HG03039 (cell line): ENCODE measurements around the gene F2.
"Not testable (repeated sequence)": the region's sequence is repeated elsewhere in the genome, so short reads cannot be mapped to it uniquely, and the experiment has no call there.

Experiments used
- ATAC-seq: cut with Tn5 transposase; IDR thresholded peaks from one replicate; pipeline ENCODE4 v1.9.1; 2021; ENCODE audit warnings: mild to moderate bottlenecking, moderate library complexity; ENCODE audit not compliant: unreplicated experiment

The F2 gene

DNA sequence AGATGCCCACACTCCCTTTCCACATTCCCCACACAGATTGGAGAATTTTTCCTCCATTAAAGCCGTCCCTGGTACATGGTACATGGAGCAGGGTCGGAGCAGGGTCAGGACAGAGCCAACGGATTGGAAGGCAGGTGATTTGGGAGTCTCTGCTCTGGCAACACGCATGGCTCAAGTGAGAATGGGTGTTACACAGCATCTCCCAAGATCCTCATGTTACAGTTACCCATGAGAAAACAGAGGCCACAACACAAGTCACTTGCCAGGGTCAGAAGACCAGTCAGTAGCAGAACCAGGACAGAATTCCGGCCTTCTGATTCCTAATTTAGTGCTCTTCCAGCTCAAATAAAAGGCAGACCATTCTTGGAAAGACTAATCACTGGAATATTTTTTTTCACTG is 7.7 kb upstream of the F2 start:
- no peak for ATAC-seq

DNA sequence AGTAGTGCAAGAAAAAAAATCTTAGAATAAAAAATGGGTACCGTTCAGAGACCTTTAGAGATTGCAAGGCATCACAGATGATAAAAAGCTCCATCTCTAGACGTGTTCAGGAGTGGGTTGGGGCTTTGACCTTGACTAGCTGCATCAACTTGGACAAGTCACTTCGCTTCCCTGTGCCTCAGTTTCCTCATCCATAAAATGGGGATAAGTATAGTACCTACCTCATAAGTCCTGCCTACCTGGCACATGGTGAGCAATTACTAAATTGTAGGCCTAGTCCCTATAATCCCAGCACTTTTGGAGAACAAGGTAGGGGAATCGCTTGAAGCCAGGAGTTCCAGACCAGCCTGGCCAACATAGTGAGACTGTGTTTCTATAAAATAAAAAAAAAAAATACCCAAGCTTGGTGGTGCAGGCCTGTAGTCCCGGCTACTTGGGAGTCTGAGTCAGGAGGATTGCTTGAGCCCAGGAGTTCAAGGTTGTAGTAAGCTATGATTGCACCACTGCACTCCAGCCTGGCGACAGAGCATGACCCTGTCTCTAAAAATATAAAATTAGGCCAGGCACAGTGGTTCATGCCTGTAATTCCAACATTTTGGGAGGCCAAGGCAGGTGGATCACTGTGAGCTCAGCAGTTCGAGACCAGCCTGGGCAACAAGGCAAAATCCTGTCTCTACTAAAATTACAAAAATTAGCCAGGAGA is 6.0 kb upstream of the F2 start:
- no peak for ATAC-seq

DNA sequence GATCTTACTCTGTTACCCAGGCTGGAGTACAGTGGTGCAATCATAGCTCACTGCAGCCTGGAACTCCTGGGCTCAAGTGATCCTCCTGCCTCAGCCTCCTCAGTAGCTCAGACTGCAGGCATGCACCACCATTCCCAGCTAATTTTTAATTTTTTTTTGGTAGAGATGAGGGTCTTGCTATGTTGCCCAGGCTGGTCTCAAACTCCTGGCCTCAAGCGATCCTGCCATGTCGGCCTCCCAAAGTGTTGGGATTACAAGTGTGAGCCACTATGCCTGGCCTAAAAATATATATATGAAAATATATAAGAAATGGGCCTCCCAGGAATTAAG is 1.2 kb upstream of the F2 start:
- ATAC-seq, result not testable (repeated sequence)

DNA sequence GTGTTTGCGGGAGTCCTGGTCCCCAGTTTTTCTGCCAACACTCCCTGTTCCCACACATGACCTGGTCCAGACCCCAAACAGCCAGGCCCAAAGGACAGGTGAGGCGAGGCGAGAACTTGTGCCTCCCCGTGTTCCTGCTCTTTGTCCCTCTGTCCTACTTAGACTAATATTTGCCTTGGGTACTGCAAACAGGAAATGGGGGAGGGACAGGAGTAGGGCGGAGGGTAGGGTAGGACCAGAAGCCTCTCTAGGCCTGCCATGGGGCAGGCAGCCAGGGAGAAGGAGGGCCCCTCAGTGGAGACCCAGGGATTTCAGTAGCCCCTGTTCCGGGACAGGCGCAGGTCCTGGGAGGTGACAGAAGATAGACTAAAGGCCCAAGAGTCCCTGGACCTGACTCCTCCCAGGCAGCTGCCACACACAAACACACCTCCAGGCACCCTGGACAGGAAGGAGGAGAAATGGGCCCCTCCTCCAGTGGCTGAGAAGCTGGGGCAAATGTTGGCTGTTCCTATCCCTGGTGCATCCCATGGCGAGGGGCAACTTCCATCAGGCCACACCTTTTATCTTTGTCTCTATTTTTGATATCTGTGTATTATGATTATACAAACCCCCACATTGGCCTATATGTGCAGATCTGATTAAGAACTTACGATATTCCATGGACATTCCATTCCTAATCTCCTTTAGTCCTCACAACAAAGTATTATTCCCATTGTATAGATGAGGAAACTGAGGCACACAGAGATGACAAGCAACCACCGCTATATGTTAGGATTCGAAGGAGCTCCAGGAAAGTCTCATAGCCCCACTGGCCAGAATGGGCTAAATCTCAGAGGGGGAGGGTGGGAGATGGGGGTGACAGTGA is 626 bp upstream of the F2 start:
- ATAC-seq, result no peak

DNA sequence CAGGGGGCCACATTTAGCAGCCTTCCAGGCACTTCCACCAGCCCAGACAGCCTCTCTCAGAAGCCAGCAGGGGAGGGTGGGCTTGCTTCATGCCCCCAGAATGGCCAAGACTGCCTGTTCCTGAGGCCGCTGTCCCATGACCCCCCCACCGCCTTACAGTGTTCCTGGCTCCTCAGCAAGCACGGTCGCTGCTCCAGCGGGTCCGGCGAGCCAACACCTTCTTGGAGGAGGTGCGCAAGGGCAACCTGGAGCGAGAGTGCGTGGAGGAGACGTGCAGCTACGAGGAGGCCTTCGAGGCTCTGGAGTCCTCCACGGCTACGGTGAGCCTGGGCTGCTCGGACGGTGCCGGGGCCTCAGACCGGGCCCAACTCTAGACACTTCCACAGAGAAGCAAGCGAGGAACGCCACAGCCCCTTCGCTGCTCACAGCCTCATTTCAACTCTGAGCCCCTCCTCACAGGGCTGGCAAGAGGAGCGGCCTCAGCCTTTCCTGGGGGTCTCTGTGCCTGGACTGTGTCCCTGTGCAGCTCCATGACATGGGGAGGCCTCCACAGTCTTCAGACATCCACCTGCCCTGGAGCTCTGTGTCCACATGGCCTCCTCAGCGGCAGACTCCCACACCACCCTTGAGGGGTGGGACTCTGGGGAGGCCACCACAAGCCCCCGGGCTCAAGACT is 668 bp downstream of the F2 start:
- ATAC-seq, result no peak

DNA sequence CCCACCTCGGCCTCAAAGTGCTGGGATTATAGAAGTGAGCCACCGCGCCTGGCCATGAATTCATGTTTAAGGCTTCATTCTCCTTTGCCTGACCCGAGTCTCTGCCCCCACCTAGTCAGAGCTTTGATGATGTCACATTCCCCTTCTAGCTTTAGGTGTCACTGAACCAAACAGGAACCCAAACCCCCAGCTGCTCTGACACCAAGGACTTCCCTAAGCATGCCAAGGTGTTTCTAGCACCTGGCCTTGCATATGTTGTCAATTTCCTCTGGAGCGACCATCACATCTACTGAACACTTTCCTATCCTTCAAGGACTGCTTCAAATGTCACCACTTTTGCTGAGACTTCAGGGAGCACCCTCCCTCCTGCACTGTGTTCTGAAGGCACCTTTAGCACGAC is 2.3 kb downstream of the F2 start:
- no peak for ATAC-seq

DNA sequence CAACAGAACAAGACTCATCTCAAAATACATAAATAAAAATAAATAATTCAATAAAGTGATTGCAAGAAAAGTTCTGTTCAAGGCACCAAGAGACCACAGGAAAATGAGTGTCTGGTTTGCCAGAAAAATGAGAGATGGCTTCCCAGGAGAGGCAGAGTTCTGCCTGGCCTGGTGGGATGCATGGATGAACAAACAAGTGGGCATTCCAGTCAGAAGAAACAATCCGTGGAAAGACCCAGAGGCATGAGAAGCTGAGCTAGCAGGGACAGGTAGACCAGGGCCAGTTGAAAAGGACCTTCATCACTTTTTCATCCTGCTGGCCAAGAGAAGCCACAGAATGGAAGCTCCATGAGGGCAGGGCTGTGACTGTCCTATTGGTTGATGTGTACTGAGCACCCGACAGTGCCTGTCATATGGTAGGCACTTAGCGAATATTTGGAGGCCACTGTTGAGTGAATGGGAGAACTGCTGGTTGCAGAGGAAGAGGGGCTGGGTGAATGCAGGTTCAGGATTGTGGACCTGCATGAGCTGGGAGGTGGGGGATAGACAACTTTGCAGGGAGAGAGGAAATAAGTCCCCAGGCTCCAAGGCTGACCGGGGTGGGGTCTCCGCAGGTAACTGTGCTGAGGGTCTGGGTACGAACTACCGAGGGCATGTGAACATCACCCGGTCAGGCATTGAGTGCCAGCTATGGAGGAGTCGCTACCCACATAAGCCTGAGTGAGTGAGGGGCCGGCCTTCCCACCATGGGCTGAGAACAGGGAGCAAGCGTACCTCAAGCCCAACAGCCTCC is 3.7 kb downstream of the F2 start:
- ATAC-seq, result no peak

DNA sequence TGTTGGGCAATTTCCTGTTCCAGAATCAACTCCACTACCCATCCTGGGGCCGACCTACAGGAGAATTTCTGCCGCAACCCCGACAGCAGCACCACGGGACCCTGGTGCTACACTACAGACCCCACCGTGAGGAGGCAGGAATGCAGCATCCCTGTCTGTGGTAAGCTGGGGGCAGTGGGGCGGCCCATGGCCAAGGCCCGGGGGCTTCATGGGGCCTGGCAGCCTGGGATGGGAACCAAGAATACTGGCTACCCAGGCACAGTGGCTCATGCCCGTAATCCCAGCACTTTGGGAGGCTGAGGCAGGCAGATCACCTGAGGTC is 4.3 kb downstream of the F2 start:
- ATAC-seq, result no peak

DNA sequence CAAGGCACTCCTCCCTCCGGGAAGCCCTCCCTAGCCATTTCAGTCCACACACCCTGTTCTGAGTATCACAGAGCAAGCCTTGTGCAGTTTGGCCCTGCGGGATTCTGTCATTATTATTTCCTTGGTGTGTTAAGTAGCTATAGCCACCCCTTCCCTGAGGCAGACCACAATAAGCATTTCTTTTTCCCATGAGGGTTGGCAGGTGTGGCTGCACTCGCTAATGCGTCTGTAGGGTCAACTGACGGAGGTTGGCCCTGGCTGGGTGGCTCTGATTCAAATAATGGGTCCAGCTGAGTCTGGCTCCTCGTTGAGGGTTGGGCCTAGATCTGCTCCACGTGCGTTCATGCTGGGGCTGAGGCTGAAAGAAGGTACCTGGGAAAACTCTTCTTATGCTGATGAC is 5.1 kb downstream of the F2 start:
- ATAC-seq, result no peak

DNA sequence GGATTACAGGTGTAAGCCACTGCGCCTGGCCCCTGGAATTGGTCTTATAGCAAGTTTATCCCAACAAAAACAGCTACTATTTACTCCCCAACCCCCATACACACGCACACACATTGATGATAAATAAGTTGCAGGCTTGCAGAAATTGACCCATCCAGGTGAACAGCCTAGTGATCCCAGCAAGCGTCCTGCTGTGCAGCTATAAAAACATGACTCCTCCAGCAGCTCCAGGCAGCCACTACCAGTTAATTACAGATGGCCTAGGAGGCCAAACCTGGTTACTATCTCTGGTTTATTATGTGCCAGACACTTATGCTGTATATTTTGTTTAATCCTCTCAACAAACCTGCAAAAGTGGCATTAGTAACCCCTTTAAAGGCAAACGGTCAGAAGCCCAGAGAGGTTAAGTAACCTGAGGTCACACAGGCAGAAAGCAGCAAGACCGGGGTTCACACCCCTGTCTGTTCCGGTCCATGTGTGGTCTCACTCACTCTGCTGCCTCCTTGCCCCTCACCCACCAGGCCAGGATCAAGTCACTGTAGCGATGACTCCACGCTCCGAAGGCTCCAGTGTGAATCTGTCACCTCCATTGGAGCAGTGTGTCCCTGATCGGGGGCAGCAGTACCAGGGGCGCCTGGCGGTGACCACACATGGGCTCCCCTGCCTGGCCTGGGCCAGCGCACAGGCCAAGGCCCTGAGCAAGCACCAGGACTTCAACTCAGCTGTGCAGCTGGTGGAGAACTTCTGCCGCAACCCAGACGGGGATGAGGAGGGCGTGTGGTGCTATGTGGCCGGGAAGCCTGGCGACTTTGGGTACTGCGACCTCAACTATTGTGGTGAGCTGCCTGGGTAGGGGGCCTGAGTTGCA is 6.6 kb downstream of the F2 start:
- no peak for ATAC-seq

DNA sequence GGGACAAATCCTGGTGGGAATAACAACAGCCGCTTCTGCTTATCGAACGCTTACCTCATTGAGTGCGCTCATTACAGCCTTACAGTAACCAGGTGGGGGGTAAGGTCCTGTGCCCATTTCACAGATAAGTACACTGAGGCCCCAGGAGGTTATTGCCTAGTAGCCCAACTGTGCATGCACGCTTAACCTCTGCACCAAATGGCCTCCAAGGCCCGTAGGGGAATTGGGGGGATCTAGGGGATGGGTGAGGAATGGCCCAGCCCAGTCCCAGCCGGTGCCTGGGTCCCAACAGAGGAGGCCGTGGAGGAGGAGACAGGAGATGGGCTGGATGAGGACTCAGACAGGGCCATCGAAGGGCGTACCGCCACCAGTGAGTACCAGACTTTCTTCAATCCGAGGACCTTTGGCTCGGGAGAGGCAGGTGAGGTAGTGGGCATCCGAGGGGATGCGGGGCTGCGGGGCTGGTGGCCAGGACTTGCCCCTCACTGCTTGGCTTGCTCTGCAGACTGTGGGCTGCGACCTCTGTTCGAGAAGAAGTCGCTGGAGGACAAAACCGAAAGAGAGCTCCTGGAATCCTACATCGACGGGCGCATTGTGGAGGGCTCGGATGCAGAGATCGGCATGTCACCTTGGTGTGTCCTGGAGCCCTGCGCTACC is 7.3 kb downstream of the F2 start:
- no peak for ATAC-seq

DNA sequence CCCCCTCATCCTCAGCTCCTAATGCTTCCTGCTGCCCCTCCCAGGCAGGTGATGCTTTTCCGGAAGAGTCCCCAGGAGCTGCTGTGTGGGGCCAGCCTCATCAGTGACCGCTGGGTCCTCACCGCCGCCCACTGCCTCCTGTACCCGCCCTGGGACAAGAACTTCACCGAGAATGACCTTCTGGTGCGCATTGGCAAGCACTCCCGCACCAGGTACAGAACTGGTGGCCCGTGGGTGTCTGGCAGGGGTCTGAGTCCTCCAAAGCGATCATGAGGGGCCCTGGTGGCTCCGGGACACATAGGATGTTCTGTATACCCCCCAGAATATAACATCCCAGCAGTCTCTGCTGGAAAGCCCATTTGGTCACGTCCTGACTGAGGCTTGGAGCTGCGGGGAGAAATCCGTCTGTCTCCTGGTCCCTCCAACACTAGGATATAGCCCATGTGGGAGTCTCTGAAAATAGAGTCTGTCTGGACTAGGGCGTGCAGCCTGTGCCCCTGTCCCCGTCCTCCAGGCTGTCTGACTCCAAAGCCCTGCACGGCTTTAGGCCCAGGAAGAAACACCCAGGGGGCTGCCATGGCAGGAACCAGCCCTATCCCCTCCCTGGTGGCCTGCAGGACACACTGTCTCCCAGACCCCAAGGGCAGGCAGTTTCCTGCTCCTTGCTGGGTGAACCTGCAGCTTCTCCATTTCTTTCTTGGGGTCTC is 9.1 kb downstream of the F2 start:
- no peak for ATAC-seq

DNA sequence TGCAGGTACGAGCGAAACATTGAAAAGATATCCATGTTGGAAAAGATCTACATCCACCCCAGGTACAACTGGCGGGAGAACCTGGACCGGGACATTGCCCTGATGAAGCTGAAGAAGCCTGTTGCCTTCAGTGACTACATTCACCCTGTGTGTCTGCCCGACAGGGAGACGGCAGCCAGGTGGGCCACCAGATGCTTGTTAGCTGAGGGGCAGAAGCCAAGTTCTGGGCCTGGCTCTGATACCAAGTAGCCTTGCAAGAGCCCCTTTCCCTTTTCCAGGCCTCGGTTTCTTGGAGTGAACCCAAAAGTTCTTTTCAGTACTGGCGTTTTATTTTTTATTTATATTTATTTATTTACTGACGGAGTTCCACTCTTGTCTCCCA is 9.6 kb downstream of the F2 start:
- no peak for ATAC-seq

DNA sequence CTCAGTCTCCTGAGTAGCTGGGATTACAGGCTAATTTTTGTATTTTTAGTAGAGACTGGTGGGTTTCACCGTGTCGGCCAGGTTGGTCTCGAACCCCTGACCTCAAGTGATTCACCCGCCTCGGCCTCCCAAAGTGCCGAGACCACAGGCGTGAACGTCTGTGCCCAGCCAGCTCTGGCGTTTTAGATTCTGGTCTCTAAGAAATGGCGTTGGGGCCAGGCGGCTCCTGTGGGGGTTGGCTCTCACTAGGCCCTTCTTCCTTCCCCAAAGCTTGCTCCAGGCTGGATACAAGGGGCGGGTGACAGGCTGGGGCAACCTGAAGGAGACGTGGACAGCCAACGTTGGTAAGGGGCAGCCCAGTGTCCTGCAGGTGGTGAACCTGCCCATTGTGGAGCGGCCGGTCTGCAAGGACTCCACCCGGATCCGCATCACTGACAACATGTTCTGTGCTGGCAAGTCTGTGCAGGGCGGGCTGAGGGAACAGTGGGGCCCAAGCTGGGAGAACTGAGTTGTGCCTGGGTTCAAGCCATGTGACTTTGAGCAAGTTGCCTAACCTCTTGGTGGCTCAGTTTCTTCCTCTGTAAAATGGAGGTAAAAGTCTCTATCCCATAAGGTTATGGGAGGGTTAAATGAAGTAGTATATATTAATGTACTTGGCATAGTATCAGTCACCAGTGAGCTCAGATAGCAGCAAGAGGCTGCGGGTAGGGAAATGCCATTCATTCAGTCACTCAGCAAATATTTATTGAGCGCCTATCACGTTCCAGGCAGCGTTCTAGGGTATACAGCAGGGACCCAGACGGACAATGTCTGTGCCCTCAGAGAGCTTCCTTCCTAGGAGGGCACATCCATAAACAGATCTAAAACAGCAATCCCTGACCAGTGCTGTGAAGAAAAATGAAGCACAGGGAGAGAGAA is 10.4 kb downstream of the F2 start:
- no peak for ATAC-seq

DNA sequence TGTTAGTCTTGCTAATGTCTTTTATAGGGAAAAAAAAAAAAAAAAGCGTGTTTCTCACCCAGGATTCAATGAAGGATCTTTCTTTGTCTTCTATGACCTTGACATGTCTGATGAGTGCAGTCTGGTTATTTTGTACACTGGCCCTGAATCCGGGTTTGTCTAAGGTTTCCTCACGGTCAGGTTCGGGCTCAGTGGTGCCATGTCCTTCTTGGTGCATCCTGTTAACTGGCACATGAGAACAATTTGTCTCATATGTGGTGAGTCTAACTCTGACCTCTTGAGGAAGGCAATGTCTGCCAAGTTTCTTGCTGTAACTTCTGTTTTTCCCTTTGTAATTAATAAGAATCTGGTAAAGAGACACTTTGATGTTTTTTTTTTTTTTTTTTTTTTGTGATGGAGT is 12.5 kb downstream of the F2 start:
- ATAC-seq, result no peak

DNA sequence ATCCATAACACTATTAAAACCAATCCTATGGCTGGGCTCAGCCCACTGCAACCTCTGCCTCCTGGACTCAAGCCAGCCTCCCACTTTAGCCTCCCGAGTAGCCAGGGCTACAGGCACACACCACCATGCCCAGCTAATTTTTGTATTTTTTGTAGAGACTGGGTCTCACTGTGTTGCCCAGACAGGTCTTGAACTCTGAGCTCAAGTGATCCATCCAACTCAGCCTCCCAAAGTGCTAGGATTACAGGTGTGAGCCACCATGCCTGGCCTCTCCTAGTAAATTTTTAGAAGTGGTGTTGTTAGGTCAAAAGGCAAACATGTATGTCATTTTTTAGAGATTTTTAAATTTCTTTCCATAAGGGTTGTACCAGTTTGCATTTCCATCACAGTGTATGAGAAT is 14.2 kb downstream of the F2 start:
- ATAC-seq, result no peak

DNA sequence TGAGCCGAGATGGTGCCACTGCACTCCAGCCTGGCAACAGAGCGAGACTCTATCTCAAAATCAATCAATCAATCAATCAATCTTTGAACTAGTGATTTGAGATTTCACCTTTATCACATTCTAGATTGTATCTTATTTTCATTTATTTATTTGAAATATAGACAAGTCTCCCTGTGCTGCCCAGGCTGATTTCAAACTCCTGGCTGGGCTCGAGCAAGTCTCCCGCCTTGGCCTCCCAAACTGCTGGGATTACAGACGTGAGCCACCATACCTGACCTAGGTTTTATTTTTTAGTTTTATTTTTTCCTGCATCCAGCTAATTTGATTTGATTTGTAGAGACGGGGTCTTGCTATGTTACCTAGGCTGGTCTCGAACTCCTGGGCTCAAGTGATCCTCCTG is 17.1 kb downstream of the F2 start:
- ATAC-seq, result no peak

DNA sequence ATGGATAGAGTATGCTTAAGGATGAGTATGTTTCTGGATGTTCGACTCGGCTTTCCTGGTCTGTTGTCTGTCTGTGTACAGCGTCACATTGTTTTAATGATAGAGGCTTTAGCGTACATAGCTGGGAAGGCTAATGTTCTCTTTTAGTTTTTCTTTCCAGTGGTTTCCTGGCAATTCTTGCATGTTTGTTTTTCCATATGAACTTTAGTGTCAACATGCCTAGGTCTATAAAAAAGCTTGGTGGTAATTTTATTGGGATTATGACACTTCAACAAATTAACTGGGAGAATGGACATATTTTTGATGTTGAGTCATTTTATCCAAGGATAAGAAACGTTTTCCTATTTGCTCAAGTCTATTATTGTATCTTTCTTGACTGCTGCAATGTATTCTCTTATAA is 17.6 kb downstream of the F2 start:
- ATAC-seq, result no peak
